Measurements from ENCODE around the gene POMGNT1. TPM values are rescaled to one million over a fixed set of nuclear protein-coding genes. Genes with fewer than 3 reads are reported as not detected.
A peak's percentile ranks its signal among the peaks of the same experiment; 100 is the strongest.

Gene POMGNT1
- total and polyA plus RNA-seq, 8 donors, result 2.9 to 47.3 (median 36.2) TPM

DNA sequence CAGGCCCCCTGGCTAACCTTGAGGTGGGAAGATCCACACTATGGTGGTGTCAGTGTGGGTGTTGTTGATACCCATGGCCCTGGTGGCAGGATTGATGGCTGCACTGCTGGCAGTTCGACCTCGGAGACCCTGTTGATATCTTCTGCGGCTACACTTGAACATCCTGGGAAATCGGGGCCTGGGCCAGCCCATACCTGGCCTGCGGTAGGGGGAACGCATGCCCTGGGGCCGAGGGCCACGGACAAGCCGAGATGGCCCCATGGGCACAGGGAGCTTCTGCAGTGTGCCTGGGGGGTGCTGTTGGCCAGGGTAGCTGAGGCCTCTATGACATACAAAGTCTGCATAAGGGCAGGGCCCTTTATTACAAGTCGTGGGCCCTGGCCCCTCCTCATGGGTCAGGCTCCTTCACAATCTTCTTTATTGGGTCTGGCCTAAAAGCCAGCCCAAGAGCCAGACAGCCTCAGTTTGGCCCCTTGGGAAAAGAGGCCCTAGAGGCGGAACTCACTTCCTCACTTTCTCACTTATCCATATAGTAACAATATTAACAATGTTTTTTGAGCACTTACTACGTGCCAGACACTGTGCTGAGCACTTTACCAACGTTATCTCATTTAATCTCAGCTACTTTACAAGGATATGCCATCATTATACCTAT, 21.9 kb downstream of the POMGNT1 start, which contains the start of gene P3R3URF:
Gene P3R3URF, minus strand, starts transcription at position 278 of the 655 bp plus-strand sequence. Its CDS starts 17 bp downstream, at position 261.
- no peaks in the 10 kb centered on the region for H3K27me3 ChIP-seq
- TF ChIP-seq, protein P1, sequence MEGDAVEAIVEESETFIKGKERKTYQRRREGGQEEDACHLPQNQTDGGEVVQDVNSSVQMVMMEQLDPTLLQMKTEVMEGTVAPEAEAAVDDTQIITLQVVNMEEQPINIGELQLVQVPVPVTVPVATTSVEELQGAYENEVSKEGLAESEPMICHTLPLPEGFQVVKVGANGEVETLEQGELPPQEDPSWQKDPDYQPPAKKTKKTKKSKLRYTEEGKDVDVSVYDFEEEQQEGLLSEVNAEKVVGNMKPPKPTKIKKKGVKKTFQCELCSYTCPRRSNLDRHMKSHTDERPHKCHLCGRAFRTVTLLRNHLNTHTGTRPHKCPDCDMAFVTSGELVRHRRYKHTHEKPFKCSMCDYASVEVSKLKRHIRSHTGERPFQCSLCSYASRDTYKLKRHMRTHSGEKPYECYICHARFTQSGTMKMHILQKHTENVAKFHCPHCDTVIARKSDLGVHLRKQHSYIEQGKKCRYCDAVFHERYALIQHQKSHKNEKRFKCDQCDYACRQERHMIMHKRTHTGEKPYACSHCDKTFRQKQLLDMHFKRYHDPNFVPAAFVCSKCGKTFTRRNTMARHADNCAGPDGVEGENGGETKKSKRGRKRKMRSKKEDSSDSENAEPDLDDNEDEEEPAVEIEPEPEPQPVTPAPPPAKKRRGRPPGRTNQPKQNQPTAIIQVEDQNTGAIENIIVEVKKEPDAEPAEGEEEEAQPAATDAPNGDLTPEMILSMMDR (IDR thresholded peaks at IDR 0.05), result no peak
- TF ChIP-seq POLR2A (IDR thresholded peaks at IDR 0.05) (no peak), EP300 (IDR thresholded peaks at IDR 0.05) (no peak), POLR2AphosphoS5 (IDR thresholded peaks at IDR 0.05) (no peak)
- WGBS, 5 donors, result 84 to 93% (median 89%) methylated on average over 13 of the region's 13 CpGs
- peaks cover 29 to 66% (median 46%) of the 10 kb centered on the region in 4 donors for H3K4me1 ChIP-seq
- H3K36me3 ChIP-seq, result no peaks in the 10 kb centered on the region
- H3K4me3 ChIP-seq, result no peak within 1 kb of the TSS
- H3K27ac ChIP-seq, result peak within 1 kb of the TSS in 4 of 5 donors; percentile 74 to 83 (median 78)
- intact Hi-C loops (cut with DNase I; ENCODE audit: low total_unique reads), result loop anchor here (5.0 kb wide), 1 partner anchor 139 kb away; no protein-coding TSS in a partner anchor
- H3K9me3 ChIP-seq, result no peaks in the 10 kb centered on the region
- DNase-seq, result no peak

DNA sequence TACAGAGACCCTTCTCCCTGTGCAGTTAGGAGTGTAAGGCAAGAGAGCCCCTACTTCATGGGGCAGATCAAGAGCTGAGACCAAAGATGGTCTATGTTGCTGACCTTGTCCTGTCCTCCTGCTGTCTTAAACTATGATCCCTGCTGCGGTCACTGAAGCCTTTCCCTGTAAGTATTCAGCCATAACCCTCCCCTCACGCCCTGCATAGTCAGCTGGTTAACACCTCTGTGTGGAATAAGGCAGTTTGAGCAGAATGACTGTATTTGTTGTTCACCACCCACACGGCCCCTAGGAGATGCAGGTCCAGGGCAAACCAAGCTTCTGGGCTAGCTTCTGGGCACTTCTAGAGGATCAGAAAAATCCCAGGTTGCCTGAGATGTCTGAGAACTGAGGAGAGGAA, 23.0 kb downstream of the POMGNT1 start:
- TF ChIP-seq POLR2A (IDR thresholded peaks at IDR 0.05), result no peak
- no peak for TF ChIP-seq EP300 (IDR thresholded peaks at IDR 0.05)
- Histone ChIP-seq H3K4me1 (peaks cover 31 to 60% (median 46%) of the 10 kb centered on the region in 4 donors), H3K9me3 (no peaks in the 10 kb centered on the region), H3K4me3 (no peak overlapping the region), H3K36me3 (no peaks in the 10 kb centered on the region), H3K27me3 (no peaks in the 10 kb centered on the region), H3K27ac (peak overlapping the region in 4 of 5 donors; percentile 74 to 83 (median 78))
- WGBS, 5 donors, result 62 to 78% (median 70%) methylated on average over 3 of the region's 3 CpGs
- intact Hi-C loops (cut with DNase I; ENCODE audit: low total_unique reads), result loop anchor here (5.0 kb wide), 1 partner anchor 138 kb away; no protein-coding TSS in a partner anchor
- DNase-seq, result no peak

DNA sequence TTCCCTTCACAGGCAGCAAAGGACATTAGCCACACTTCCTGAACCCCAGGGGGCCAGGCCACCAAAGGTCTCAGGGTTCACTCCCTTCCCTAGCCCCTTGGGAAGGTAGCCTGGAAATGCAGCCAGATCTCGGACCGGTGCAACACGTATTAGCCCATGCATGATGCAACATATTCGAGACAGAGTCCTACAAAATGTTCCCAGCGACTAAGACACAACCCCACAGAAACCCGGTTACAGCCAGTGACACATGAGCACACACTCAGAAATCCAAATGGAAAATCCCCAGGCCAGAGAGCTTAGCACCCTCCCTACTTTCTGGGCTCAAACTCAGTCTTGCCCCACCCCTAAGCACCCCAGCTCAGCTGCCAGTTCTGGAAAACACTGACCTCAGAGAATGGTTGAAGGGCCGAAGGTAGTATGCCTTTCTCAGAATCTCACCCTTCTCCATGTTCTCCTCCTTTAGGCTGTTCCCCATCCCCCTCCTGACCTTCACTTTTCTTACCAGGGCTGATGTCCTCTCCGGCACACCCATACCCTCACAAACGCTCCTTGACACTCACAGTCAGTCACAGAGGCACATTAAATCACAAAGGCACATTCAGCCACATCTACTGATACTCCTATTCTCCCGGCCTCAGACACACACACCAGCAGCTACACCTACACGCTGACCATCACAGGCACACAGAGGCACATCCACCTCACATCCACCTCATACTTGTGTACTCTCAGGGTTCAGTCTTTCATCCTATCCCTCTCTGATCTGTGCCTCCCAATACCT, 23.6 kb downstream of the POMGNT1 start, which contains the start of gene TSPAN1:
Gene TSPAN1, plus strand, starts transcription at position 640 of the 784 bp plus-strand sequence. CDS start 6,021 bp downstream, outside the sequence.
- Histone ChIP-seq H3K9me3 (no peaks in the 10 kb centered on the region), H3K27ac (peak within 1 kb of the TSS; percentile 22 to 83 (median 74)), H3K36me3 (no peaks in the 10 kb centered on the region), H3K4me3 (no peak within 1 kb of the TSS), H3K27me3 (no peaks in the 10 kb centered on the region), H3K4me1 (peaks cover 31 to 54% (median 43%) of the 10 kb centered on the region in 4 donors)
- DNase-seq, result peak; percentile 48 to 61
- intact Hi-C loops (cut with DNase I; ENCODE audit: low total_unique reads), result loop anchor here (5.0 kb wide), 1 partner anchor 137 kb away; no protein-coding TSS in a partner anchor
- TF ChIP-seq, protein P1 (IDR thresholded peaks at IDR 0.05), result no peak
- TF ChIP-seq EP300 (IDR thresholded peaks at IDR 0.05) (no peak), POLR2A (IDR thresholded peaks at IDR 0.05) (no peak), POLR2AphosphoS5 (IDR thresholded peaks at IDR 0.05) (peak; percentile 21 to 34 (median 27))
- 29 to 52% (median 32%) methylated on average over 7 to 11 of the region's 11 CpGs for WGBS, 5 donors

- 26 to 59% (median 51%) methylated on average over 3 to 4 of the region's 4 CpGs for WGBS, 5 donors
- no peaks in the 10 kb centered on the region for H3K9me3 ChIP-seq
- peak in 1 of 2 donors; percentile 77 for DNase-seq
- TF ChIP-seq POLR2A (IDR thresholded peaks at IDR 0.05), result no peak
- TF ChIP-seq EP300 (IDR thresholded peaks at IDR 0.05), result no peak
- TF ChIP-seq, protein P1 (IDR thresholded peaks at IDR 0.05), result no peak
- TF ChIP-seq POLR2AphosphoS5 (IDR thresholded peaks at IDR 0.05), result no peak
- intact Hi-C loops (cut with DNase I; ENCODE audit: low total_unique reads), result no loop called here
- no peak overlapping the region for H3K4me3 ChIP-seq
- peak overlapping the region in 2 of 5 donors; percentile 82 to 83 for H3K27ac ChIP-seq
- peaks cover 0 to 5% (median 0%) of the 10 kb centered on the region in 3 donors for H3K27me3 ChIP-seq
- H3K36me3 ChIP-seq, result no peaks in the 10 kb centered on the region
- peaks cover 31 to 49% (median 39%) of the 10 kb centered on the region in 4 donors for H3K4me1 ChIP-seq
These were observed 24.8 kb downstream of the POMGNT1 start for GRCh38 chr1:46173361-46173856.
